Posterior vena cava (tissue), 2 donors: ENCODE measurements around the gene SNX17. TPM values are rescaled to one million over a fixed set of nuclear protein-coding genes. Genes with fewer than 3 reads are reported as not detected.
"Not testable (repeated sequence)": the region's sequence is repeated elsewhere in the genome, so short reads cannot be mapped to it uniquely, and the experiment has no call there.

Source experiments
- DNase-seq: peaks from one replicate; pipeline ENCODE4 v3.0.0-alpha.2; 2020; ENCODE audit warnings: low spot score
- intact Hi-C, 2 donors: fragments of 100-400 bp; cut with DNase I; formaldehyde crosslinking; loops; one replicate each; pipeline versions ENCODE4 v1.14.1 to v1.14.2; 2022 to 2023
- long read RNA-seq, 2 donors: library from polyadenylated mRNA; unstranded; transcript quantifications; one replicate each; pipeline ENCODE4 v2.0.0, GENCODE V29; 2020 to 2021
- total RNA-seq, 2 donors: library from RNA; stranded (reverse); fragmentation: NEBNext Ultra II Directional; extraction: Animal tissue kit (Norgen Biotek cat#: 25700); gene quantifications; one replicate each; pipeline ENCODE4 v1.2.1, GENCODE V29; 2021
- donor health status: DM: yes; HTN: yes; CAD: no.
- donor health status: DM: yes; HTN: yes; CAD: no.

Gene SNX17, protein sequence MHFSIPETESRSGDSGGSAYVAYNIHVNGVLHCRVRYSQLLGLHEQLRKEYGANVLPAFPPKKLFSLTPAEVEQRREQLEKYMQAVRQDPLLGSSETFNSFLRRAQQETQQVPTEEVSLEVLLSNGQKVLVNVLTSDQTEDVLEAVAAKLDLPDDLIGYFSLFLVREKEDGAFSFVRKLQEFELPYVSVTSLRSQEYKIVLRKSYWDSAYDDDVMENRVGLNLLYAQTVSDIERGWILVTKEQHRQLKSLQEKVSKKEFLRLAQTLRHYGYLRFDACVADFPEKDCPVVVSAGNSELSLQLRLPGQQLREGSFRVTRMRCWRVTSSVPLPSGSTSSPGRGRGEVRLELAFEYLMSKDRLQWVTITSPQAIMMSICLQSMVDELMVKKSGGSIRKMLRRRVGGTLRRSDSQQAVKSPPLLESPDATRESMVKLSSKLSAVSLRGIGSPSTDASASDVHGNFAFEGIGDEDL
- 10 to 100 TPM; 76.4 to 85.3 TPM for total RNA-seq
- long read RNA-seq, donor 1, transcript SNX17-201 (15 exons, 2,044 nt) = major isoform, 74 of 85 reads
- long read RNA-seq, donor 1, partial matches to known transcripts = 4 of 85 reads
- long read RNA-seq, donor 1, other reads (novel, unspliced or antisense) = 6 of 85 reads
- long read RNA-seq, donor 2, transcript SNX17-201 (15 exons, 2,044 nt) = major isoform, 815 of 922 reads
- long read RNA-seq, donor 2, transcript SNX17-202 (16 exons, 2,007 nt) = minor isoform, 13 of 922 reads
- long read RNA-seq, donor 2, partial matches to known transcripts = 28 of 922 reads
- long read RNA-seq, donor 2, other reads (novel, unspliced or antisense) = 63 of 922 reads

DNA sequence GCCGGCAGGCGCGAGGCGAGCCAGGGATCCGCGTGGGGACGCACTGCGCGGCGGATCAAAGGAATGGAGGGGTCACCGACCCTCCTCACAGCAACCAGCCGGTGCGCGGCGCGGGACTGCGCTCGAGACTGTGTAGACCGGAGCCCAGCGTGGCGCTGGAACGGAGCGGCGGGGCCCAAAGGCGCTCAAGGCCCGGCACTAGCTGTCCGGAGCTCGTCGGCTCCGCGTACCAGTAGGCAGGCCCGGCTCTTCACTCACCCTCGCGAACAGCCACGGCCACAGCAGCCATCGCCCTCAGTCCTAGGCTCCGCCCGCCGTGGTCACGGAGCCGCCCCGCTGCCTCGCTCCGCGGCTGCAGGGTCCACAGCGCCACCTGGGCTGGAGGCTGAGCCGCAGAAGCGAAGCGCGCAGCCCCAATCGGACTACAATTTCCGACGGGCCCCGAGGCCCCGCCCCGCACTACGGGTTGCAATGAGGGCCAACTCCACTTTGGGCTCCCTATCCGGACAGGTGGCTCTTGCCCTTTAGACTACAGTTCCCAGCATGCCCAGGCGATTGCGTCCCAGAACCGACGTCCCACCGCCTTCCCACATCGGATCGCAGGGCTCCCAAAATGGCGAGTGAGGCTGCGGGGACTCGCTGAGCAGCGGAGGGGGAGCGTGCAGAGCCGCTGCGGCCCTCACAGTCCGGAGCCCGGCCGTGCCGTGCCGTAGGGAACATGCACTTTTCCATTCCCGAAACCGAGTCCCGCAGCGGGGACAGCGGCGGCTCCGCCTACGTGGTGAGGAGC lies at the start of gene SNX17, which contains the start of gene EIF2B4:
Gene SNX17 (plus strand): TSS at position 591 of the 790 bp plus-strand sequence. CDS start 128 bp downstream, at position 719.
Gene EIF2B4 (minus strand): TSS at position 313 of the 790 bp plus-strand sequence. CDS start 24 bp downstream, at position 289.
- peak; percentile 100 for DNase-seq
- intact Hi-C loops = no loop called here

- DNase-seq = peak; percentile 90
- intact Hi-C loops = no loop called here
Measured at GRCh38 chr2:27320958-27321543, 49.4 kb upstream of the SNX17 start.

- DNase-seq = no peak
- intact Hi-C loops = no loop called here
Measured at GRCh38 chr2:27322301-27322765, 48.1 kb upstream of the SNX17 start.

DNA sequence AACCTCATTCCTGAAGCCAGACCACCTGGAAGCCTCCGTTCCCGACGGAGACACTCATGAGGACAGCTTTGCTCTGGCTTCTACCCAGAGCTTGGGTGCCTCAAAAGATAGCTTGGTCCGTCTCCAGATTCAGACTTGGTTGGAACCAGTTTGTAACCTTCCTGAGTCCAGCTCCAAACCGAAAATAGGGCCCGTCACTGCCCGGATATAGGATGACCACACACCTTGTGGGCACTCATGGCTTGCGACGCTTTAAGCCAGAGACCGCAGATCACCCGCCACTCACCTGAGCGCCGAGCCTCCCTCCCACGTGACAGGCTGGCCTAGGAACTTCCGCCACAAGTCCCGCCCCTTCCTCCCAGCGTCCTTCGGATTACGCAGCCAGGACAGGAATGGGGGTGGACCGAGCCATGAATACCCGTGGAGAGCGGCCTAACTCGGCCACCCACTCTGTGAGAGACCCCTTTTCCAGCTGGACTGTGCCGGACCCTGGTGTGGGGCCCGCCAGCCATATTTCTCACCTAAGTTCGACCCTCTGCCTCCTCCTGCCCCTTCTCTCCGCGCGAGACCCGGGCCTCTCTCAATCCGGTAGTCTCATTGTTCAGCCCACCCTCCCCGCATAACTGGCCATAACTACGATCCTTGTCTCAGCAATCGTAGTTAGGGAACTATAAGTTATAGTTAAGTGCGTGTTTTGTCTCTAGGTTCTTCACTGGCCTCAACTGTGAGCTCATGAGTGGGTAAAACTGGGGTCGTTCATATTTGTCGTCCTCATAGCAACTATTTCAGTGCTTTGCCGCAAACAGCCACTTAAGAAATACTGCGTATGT lies 47.4 kb upstream of the SNX17 start, which contains the start of gene MPV17:
Gene MPV17 (minus strand): TSS at position 332 of the 830 bp plus-strand sequence. CDS start 580 bp downstream, outside the sequence.
- intact Hi-C loops = no loop called here
- DNase-seq = peak; percentile 97

GRCh38 chr2:27323596-27324285 lies 46.7 kb upstream of the SNX17 start:
- no peak for DNase-seq
- intact Hi-C loops = no loop called here

DNA sequence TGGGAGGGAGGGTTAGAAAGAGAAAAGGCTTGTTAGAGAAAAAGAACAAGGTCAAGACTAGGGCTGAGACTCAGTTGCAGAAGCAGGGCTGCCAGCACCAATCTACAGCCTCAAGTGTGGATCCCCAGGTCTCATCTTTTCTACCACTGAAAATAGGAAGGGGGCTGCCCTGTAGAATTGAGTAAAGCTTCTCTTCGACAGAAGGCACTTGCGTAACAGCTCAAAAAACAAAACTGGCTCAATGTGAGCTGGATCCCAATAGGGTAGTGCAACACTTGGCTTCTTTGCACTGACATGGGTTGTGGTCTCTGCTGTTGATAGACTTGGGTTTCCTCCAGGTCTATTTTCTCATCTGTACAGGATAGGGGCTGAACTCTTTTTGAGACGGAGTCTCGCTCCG lies 45.7 kb upstream of the SNX17 start:
- DNase-seq = no peak
- intact Hi-C loops = no loop called here

DNA sequence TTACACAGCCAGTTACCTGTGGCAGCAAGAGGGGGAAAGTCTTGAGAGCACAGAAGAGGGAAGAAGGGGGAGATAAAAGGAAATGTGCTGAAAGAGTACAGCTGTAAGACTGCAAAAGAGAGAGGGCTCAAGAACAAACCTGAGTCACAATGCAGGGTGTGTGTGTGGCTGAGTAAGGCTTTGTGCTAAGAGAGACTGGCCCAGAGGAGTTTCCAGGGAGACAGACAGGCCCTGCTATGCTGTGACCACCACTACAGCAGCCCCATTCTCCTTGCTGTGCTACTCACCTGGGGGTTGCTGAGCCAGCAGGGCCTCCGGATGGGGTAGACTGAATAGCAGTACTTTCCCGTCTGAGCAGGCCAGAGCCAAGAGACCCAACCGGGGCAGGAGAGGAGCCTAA lies 35.1 kb upstream of the SNX17 start:
- DNase-seq = peak; percentile 25
- intact Hi-C loops = no loop called here

- intact Hi-C loops = no loop called here
- DNase-seq = peak; percentile 62
Measured at GRCh38 chr2:27336173-27336572, 34.2 kb upstream of the SNX17 start.

DNA sequence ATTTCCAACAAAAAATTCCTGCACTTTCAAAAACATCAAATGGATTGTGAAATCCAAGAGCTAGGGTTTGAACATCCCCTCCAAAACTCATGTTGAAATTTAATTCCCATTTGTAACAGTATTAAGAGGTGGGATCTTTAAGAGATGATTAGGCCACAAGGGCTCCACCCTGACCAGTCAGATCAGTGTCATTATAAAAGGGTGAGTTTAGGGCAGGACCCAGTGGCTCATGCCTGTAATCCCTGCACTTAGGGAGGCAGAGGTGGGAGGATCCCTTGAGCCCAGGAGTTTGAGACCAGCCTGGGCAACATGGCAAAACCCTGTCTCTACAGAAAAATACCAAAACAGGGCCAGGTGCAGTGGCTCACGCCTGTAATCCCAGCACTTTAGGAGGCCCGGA lies 22.8 kb upstream of the SNX17 start:
- intact Hi-C loops = no loop called here

GRCh38 chr2:27350106-27350693 lies 20.2 kb upstream of the SNX17 start:
- DNase-seq = no peak
- intact Hi-C loops = no loop called here

More for the DNA sequence above, 22.8 kb upstream of the SNX17 start:
- no peak for DNase-seq

DNA sequence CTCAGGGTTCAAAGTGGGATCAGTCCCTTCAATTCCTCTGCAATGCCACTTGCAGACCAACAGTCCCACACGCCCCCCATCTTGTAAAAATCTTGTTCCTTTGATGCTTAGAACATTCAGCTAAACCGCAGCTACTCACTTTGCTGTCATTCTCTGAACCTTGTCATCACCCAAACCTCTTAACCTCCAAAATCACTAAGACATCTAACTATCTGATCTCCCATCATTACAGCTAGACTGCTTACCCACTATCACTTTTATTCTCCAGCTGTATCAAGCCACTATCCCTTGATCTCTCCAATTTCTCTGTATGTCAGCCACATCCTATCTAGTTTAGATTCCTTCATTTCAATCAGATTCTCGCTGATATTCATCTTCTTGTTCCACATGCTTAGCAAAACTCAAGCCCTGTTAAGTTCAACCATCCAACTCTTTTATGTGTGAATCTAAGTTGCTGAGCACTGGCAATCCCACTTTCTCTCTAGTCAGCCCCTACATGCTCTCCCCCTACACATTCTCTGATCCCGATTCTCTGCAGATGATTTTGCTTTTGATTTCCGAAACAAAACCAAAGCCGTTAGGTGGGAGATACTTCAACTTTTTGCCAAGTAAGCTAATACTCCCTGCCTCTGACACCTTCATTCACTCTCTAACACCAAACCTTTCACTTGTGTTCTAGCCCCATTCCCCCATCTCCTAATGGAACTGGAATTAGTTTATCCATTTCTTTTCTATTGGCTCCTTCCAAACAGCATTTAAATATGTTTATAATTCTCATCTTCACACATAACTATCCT lies 18.4 kb upstream of the SNX17 start:
- intact Hi-C loops = no loop called here
- no peak for DNase-seq

GRCh38 chr2:27353386-27353761 lies 17.0 kb upstream of the SNX17 start:
- intact Hi-C loops = not testable (repeated sequence)

DNA sequence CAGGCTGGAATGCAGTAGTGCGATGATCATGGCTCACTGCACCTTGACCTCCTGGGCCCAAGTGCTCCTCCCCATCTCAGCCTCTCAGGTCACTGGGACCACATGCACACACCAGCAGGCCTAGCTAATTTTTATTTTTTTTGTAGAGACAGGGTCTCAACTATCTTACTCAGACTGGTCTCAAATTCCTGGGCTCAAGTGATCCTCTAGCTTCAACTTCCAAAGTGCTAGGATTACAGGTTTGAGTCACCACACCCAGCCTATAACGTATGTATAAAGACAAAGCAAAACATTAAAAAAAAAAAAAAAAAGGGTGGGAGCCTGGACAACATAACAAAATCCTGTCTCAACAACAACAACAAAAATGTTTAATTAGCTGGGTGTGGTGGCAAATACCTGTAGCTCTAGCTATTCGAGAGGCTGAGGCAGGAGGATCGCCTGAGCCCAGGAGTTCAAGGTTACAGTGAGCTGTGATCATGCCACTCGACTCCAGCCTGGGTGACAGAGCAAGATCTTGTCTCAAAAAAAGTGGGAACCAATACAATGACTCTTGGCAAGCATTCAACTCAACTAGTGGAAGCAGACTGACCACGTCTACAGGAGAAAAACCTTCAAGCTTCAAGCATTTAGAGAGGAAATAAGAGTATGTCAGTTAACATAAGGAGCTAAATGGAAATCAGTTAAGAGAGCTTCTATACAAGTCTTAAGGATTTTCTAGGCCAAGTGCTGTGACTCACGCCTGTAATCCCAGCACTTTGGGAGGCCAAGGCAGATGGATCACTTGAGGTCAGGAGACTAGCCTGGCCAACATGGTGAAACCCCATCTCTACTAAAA lies 16.4 kb upstream of the SNX17 start:
- no peak for DNase-seq
- intact Hi-C loops = no loop called here

More at GRCh38 chr2:27353386-27353761, 17.0 kb upstream of the SNX17 start:
- DNase-seq = not testable (repeated sequence)

- DNase-seq = no peak
- intact Hi-C loops = no loop called here
Measured at GRCh38 chr2:27354597-27354927, 15.9 kb upstream of the SNX17 start.

- intact Hi-C loops = no loop called here
- peak; percentile 83 for DNase-seq
Measured at GRCh38 chr2:27356056-27356381, 14.4 kb upstream of the SNX17 start.
